ENCODE results near the gene TNFRSF1B. TPM values are rescaled to one million over a fixed set of nuclear protein-coding genes. Genes with fewer than 3 reads are reported as not detected.

Gene TNFRSF1B
- total and polyA plus RNA-seq, 9 of the 15 experiments (the other 6 are each of a cell fraction or from before 2014, with no cell fraction given): 8.8 to 91.3 (median 36.0) TPM

DNA sequence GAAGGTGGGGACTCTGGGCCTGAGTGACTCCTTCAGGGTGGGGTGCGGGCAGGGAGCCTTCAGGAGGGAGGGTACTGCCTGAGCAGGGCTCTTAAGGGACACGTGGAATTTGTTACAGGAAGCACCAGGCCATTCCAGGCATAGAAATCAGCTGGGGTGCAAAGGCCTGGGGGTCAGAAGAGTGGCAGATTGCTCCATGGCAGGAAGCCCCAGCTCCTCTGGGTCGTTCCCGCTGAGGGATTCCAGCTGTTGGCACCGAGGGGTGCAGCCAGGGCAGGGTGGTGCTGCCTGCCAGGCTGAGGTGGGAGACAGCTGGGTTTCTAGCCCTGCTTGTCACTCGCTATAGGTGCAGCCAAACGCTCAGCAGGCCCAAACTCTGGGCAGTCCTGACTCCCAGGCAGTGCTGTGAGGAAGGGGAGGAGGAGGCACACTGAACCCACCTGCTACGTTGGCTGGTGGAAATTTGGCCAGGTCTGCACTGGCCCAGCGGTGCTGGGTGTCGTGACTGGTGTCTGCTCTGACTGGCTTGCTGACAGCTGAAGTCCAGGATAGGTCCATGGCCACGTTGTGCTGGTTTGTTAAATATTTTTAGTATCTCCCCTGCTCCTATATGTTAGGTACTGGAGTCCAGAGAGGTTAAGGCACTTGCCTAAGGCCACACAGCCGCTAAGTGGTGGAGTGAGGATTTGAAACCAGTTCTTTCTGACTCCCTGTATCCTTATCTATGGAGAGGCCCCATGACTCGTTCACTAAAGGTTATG, 19.3 kb downstream of the TNFRSF1B start:
- in situ Hi-C loops (cut with MboI): no loop called here
- no peaks in the 10 kb centered on the region for H3K9me1 ChIP-seq (ENCODE audit: control insufficient read depth, insufficient read depth, low read length)
- DNase-seq (ENCODE audit: extremely low read depth in 1 of 4, low spot score in 3 of 4) (no peak), FAIRE-seq (no peak), ATAC-seq (no peak)
- WGBS (ENCODE audit: insufficient coverage, low coverage, missing lambda C conversion rate): 65% methylated on average over 13 of the region's 13 CpGs
- BruUV-seq (replicated peaks): no TSS peak
- peaks cover 27% of the 10 kb centered on the region for H3K36me3 ChIP-seq (ENCODE audit: control insufficient read depth, insufficient read depth, low read length)
- peak overlapping the region in 1 of 2 experiments; percentile 53; a peak in 2 of 4 replicates for H3K9ac ChIP-seq (ENCODE audit: insufficient read depth in 1 of 2, low read depth in 2 of 2, low read length in 2 of 2)
- peaks cover 62% of the 10 kb centered on the region for H4K20me1 ChIP-seq (replicated peaks; ENCODE audit: control insufficient read depth, insufficient read depth, low read length)
- peaks cover 8 to 32% of the 10 kb centered on the region in 2 experiments; a peak in 3 of 5 replicates for H3K4me1 ChIP-seq (replicated peaks in 1 of 2; ENCODE audit: control insufficient read depth in 2 of 2, insufficient read depth in 2 of 2, low read length in 2 of 2)
- H3K27me3 ChIP-seq (ENCODE audit: control insufficient read depth in 2 of 2, insufficient read depth in 2 of 2, low read length in 2 of 2): no peaks in the 10 kb centered on the region
- H3K9me3 ChIP-seq (replicated peaks; ENCODE audit: control insufficient read depth, insufficient read depth, low read depth, low read length): no peaks in the 10 kb centered on the region
- H3K27ac ChIP-seq (ENCODE audit: extremely low read depth, low read depth, low read length): no peak overlapping the region
- ChIA-PET CTCF (ENCODE audit: low intra/inter-chr PET ratio) (no interaction called here), POLR2A (interaction anchor here (0.6 to 1.2 kb wide), 4 partner anchors 9 to 48 kb away, joined by 3 to 4 read pairs (median 3); no protein-coding TSS in a partner anchor)
- no peak overlapping the region for H3K4me3 ChIP-seq
- no peak overlapping the region for H3K4me2 ChIP-seq (ENCODE audit: insufficient read depth, low read length)
- no peak overlapping the region for H2AFZ ChIP-seq (ENCODE audit: low read depth, low read length)
- intact Hi-C loops (cut with micrococcal nuclease): no loop called here
- H3K79me2 ChIP-seq (ENCODE audit: control insufficient read depth, insufficient read depth, low read length): peaks cover 30% of the 10 kb centered on the region
- TF ChIP-seq, protein P1, sequence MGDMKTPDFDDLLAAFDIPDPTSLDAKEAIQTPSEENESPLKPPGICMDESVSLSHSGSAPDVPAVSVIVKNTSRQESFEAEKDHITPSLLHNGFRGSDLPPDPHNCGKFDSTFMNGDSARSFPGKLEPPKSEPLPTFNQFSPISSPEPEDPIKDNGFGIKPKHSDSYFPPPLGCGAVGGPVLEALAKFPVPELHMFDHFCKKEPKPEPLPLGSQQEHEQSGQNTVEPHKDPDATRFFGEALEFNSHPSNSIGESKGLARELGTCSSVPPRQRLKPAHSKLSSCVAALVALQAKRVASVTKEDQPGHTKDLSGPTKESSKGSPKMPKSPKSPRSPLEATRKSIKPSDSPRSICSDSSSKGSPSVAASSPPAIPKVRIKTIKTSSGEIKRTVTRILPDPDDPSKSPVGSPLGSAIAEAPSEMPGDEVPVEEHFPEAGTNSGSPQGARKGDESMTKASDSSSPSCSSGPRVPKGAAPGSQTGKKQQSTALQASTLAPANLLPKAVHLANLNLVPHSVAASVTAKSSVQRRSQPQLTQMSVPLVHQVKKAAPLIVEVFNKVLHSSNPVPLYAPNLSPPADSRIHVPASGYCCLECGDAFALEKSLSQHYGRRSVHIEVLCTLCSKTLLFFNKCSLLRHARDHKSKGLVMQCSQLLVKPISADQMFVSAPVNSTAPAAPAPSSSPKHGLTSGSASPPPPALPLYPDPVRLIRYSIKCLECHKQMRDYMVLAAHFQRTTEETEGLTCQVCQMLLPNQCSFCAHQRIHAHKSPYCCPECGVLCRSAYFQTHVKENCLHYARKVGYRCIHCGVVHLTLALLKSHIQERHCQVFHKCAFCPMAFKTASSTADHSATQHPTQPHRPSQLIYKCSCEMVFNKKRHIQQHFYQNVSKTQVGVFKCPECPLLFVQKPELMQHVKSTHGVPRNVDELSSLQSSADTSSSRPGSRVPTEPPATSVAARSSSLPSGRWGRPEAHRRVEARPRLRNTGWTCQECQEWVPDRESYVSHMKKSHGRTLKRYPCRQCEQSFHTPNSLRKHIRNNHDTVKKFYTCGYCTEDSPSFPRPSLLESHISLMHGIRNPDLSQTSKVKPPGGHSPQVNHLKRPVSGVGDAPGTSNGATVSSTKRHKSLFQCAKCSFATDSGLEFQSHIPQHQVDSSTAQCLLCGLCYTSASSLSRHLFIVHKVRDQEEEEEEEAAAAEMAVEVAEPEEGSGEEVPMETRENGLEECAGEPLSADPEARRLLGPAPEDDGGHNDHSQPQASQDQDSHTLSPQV (IDR thresholded peaks at IDR 0.05): no peak
- TF ChIP-seq RBM25 (IDR thresholded peaks at IDR 0.05; ENCODE audit: low read depth, low read length, severe bottlenecking) (peak; percentile 91), TAF9B (IDR thresholded peaks at IDR 0.05; ENCODE audit: partially characterized antibody) (no peak), CREB1 (IDR thresholded peaks at IDR 0.05) (no peak), CREB1 (CRISPR knock-in tag; IDR thresholded peaks at IDR 0.05) (no peak), PTBP1 (IDR thresholded peaks at IDR 0.05; ENCODE audit: low read depth, low read length) (0 out of 2 replicates have a peak, but pooled peaks have one; percentile 52), POLR3G (IDR thresholded peaks at IDR 0.05; ENCODE audit: extremely low read depth, insufficient read length, insufficient replicate concordance) (no peak), ZNF175 (CRISPR knock-in tag; IDR thresholded peaks at IDR 0.05; ENCODE audit: low read depth) (no peak), HSF4 (CRISPR knock-in tag; IDR thresholded peaks at IDR 0.05; ENCODE audit: borderline replicate concordance) (no peak), ZFP36 (IDR thresholded peaks at IDR 0.05; ENCODE audit: low read depth, low read length, partially characterized antibody) (peak; percentile 90), NEUROD1 (IDR thresholded peaks at IDR 0.05; ENCODE audit: borderline replicate concordance, low read depth, low read length, partially characterized antibody) (no peak), ZNF134 (CRISPR knock-in tag; conservative IDR thresholded peaks at IDR 0.05) (no peak), EZH2 (IDR thresholded peaks at IDR 0.05; ENCODE audit: borderline replicate concordance, low read depth, low read length) (no peak), ZZZ3 (IDR thresholded peaks at IDR 0.05) (no peak)
- TF ChIP-seq, protein P2, sequence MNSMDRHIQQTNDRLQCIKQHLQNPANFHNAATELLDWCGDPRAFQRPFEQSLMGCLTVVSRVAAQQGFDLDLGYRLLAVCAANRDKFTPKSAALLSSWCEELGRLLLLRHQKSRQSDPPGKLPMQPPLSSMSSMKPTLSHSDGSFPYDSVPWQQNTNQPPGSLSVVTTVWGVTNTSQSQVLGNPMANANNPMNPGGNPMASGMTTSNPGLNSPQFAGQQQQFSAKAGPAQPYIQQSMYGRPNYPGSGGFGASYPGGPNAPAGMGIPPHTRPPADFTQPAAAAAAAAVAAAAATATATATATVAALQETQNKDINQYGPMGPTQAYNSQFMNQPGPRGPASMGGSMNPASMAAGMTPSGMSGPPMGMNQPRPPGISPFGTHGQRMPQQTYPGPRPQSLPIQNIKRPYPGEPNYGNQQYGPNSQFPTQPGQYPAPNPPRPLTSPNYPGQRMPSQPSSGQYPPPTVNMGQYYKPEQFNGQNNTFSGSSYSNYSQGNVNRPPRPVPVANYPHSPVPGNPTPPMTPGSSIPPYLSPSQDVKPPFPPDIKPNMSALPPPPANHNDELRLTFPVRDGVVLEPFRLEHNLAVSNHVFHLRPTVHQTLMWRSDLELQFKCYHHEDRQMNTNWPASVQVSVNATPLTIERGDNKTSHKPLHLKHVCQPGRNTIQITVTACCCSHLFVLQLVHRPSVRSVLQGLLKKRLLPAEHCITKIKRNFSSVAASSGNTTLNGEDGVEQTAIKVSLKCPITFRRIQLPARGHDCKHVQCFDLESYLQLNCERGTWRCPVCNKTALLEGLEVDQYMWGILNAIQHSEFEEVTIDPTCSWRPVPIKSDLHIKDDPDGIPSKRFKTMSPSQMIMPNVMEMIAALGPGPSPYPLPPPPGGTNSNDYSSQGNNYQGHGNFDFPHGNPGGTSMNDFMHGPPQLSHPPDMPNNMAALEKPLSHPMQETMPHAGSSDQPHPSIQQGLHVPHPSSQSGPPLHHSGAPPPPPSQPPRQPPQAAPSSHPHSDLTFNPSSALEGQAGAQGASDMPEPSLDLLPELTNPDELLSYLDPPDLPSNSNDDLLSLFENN (IDR thresholded peaks at IDR 0.05; ENCODE audit: low read depth in 2 of 2, low read length in 2 of 2): no peak
